AG09309 (cell line): Measurements from ENCODE around the gene ZNF487.
A peak's percentile ranks its signal among the peaks of the same experiment; 100 is the strongest.

Source experiments
- DNase-seq: peaks from one replicate; pipeline ENCODE4 v3.0.0-alpha.2; 2010; ENCODE audit warnings: low read depth
- H3K4me3 ChIP-seq: 2 replicates; pipeline ENCODE4 v1.5.1; 2011; ENCODE audit warnings: mild to moderate bottlenecking, low read depth, low read length, moderate library complexity; ENCODE audit not compliant: control insufficient read depth
- CTCF ChIP-seq: IDR thresholded peaks from 2 replicates; pipeline ENCODE4 v1.5.1; 2011; ENCODE audit warnings: mild to moderate bottlenecking, low read depth, low read length, inconsistent platforms; ENCODE audit not compliant: insufficient read depth, control insufficient read depth; ENCODE audit errors: missing control alignments

ZNF487 gene

GRCh38 chr10:43403911-43404703 is 32.8 kb upstream of the ZNF487 start:
- TF ChIP-seq CTCF, result no peak
- DNase-seq, result no peak
- H3K4me3 ChIP-seq, result no peak overlapping the region

GRCh38 chr10:43404704-43405084 is 32.2 kb upstream of the ZNF487 start:
- TF ChIP-seq CTCF, result no peak
- no peak overlapping the region for H3K4me3 ChIP-seq
- DNase-seq, result no peak

GRCh38 chr10:43407148-43407575 is 29.7 kb upstream of the ZNF487 start:
- peak overlapping the region; percentile 87 for H3K4me3 ChIP-seq
- TF ChIP-seq CTCF, result no peak
- no peak for DNase-seq

GRCh38 chr10:43407576-43408330 is 29.2 kb upstream of the ZNF487 start:
- DNase-seq, result peak; percentile 67
- TF ChIP-seq CTCF, result peak; percentile 63
- peak overlapping the region; percentile 87 for H3K4me3 ChIP-seq

- TF ChIP-seq CTCF, result no peak
- DNase-seq, result no peak
- peak overlapping the region; percentile 87 for H3K4me3 ChIP-seq
Measured at GRCh38 chr10:43408331-43408709, 28.6 kb upstream of the ZNF487 start.

- no peak for TF ChIP-seq CTCF
- DNase-seq, result peak; percentile 79
- peak within 1 kb of the TSS; percentile 87 for H3K4me3 ChIP-seq
Measured at GRCh38 chr10:43408710-43409384, 28.1 kb upstream of the ZNF487 start, which contains the start of gene HNRNPF. Gene HNRNPF (minus strand): TSS chr10:43409186. CDS start chr10:43387884, 21,302 bp downstream.
